H7 (cell line): ENCODE data around the gene AMY2A. TPM values are rescaled to one million over a fixed set of nuclear protein-coding genes. Genes with fewer than 3 reads are reported as not detected.
"Not testable (repeated sequence)": the region's sequence is repeated elsewhere in the genome, so short reads cannot be mapped to it uniquely, and the experiment has no call there.

ENCODE experiments used
- DNase-seq: peaks from one replicate; pipeline ENCODE4 v3.0.0; 2012
- H3K27me3 ChIP-seq: 2 replicates; pipeline ENCODE4 v1.6.0; 2011; ENCODE audit warnings: mild to moderate bottlenecking, low read length; ENCODE audit not compliant: control insufficient read depth, insufficient read depth
- H3K36me3 ChIP-seq: replicated peaks from 2 replicates; pipeline ENCODE4 v1.5.1; 2011; ENCODE audit warnings: low read length; ENCODE audit not compliant: control insufficient read depth, insufficient read depth
- H3K4me3 ChIP-seq: 2 replicates; pipeline ENCODE4 v1.5.1; 2011; ENCODE audit warnings: low read depth, mild to moderate bottlenecking, control low read depth, low read length, moderate library complexity; ENCODE audit not compliant: insufficient read depth
- total RNA-seq: library from RNA; depleted of rRNA; stranded (reverse); fragments of >200 nt; shearing (Covaris generic); gene quantifications from 2 replicates; pipeline ENCODE4 v1.2.3, GENCODE V29; 2014; rRNA removed

Gene AMY2A
- not detected in 2 replicates for total RNA-seq

GRCh38 chr1:103616994-103617477 is at the start of gene AMY2A:
Gene AMY2A (plus strand): TSS chr1:103617427. CDS start chr1:103617441, 14 bp downstream.
- DNase-seq, H3K4me3 ChIP-seq, H3K27me3 ChIP-seq, H3K36me3 ChIP-seq: not testable (repeated sequence)

GRCh38 chr1:103569493-103569892 is 47.7 kb upstream of the AMY2A start:
- H3K36me3 ChIP-seq: no peaks in the 10 kb centered on the region
- H3K27me3 ChIP-seq: no peaks in the 10 kb centered on the region
- DNase-seq: no peak
- H3K4me3 ChIP-seq: no peak overlapping the region

- H3K36me3 ChIP-seq, DNase-seq, H3K4me3 ChIP-seq, H3K27me3 ChIP-seq: not testable (repeated sequence)
Measured at GRCh38 chr1:103571289-103571688, 45.9 kb upstream of the AMY2A start, which contains the start of gene AMY2B. Gene AMY2B (plus strand): TSS chr1:103571589. CDS start chr1:103571603, 14 bp downstream.

DNA sequence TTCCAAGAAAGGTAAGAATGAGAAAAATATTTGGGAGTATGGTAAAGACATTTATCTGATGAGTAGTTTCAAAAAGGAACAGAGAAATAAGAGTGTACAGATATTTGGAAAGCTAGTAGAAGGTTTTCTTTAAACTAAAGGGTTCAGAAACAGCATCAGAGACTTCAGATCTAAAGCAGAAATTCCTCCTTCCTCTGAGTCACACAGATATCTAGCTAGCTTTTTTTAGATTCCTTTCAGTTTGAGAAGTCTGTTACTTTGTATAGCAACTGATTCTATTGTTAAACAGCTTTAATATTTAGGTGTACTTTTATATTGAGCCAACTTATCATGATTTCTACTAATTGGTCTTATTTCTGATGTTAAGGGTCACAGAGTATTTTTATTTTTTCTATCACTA is 41.2 kb upstream of the AMY2A start:
- H3K4me3 ChIP-seq: no peak overlapping the region
- H3K36me3 ChIP-seq: no peaks in the 10 kb centered on the region
- no peaks in the 10 kb centered on the region for H3K27me3 ChIP-seq
- no peak for DNase-seq

DNA sequence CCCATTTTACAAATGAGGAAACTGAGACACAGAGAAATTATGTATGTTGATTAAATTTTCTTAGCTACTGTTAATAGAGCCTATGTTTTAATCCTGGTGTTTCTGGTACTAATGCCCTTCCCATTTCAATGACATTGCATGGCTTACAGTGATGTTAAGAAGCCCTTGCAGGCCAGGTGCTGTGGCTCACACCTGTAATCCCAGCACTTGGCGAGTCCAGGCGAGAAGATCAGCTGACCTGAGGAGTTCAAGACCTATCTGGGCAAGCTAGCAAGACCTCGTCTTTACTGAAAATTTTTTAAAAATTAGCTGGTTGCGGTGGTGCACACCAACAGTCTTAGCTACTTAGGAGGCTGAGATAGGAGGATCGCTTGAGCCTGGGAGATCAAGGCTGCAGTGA is 40.4 kb upstream of the AMY2A start:
- H3K27me3 ChIP-seq, H3K36me3 ChIP-seq, DNase-seq, H3K4me3 ChIP-seq: not testable (repeated sequence)

DNA sequence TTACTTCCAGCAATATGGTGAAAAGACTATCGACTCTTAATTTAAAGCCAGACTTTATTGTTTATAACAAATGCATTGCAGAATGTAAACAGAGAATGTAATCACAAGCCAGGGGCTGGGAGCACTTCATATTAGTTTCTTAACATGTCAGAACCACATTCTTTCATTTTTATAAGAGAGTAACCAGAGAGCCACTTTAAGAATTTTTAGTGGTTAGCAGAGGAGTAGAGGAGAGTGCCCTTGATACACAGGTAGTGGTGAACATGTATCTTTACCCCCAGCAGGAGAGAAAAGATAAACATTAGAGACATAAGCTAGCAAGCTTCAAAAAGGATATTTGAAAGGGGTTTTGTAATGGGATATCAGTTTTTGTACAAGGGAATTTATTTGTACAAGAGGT is 34.8 kb upstream of the AMY2A start:
- Histone ChIP-seq H3K4me3 (no peak overlapping the region), H3K36me3 (no peaks in the 10 kb centered on the region), H3K27me3 (no peaks in the 10 kb centered on the region)
- DNase-seq: no peak

DNA sequence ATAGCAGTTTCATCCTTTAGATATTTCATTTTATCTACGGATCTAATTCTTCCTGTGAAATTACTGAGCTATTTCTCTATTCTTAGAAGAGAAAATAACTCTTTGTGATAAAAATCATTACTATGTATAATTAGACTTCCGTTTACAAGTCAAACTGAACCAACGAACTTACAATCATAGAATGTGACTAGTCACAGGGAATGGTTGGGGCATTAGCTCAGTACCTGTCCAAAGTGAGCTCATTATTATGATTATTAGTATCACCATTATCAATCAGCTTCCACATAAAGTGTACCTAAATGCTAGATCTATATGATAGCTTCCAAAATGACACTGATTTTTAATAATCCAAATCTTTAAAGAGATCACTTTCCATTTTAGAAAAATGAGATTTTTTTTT is 33.3 kb upstream of the AMY2A start:
- no peak for DNase-seq
- Histone ChIP-seq H3K27me3 (no peaks in the 10 kb centered on the region), H3K4me3 (no peak overlapping the region), H3K36me3 (no peaks in the 10 kb centered on the region)

DNA sequence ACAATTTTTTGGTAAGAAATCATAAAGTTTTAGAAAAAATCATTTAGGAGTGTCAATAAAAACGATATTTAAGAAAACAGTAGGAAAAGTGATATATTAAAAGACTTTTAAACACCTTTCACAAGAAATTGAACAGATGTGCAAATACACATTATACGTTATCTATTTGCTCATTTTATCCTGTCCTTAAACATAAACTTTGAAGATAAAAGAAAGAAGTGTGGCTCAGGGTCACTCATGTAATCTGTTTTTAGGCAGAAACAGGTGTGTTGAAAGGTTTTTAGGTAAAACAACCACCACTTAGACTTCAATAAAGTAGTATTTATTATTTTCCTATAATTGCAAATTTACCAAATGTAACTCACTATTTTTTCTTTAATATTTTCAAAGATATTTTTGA is 32.7 kb upstream of the AMY2A start:
- no peak for DNase-seq
- H3K4me3 ChIP-seq: no peak overlapping the region
- no peaks in the 10 kb centered on the region for H3K27me3 ChIP-seq
- H3K36me3 ChIP-seq: no peaks in the 10 kb centered on the region

DNA sequence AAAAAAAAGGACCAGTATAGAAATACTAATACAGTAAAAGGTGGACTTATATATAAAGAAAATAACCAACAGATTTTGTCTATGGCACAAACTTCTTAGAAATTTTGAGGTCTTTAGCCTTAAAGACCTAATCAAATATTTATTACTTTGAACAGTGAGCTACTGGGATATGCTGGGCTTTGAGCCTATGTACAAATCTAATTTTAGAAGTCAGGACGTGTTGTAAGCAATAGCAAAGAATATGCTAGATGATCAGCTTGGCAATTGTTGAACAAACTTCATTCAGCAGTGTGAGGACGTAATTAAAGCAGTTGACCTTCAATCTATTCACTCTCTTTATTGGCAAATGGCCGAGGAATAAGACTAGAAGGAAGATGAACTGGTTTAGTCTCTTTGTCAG is 14.5 kb upstream of the AMY2A start:
- not testable (repeated sequence) for H3K36me3 ChIP-seq, DNase-seq, H3K4me3 ChIP-seq, H3K27me3 ChIP-seq

- no peak overlapping the region for H3K4me3 ChIP-seq
- DNase-seq: no peak
- no peaks in the 10 kb centered on the region for H3K36me3 ChIP-seq
- no peaks in the 10 kb centered on the region for H3K27me3 ChIP-seq
Measured at GRCh38 chr1:103616362-103616761, 865 bp upstream of the AMY2A start.

- H3K4me3 ChIP-seq, H3K36me3 ChIP-seq, DNase-seq, H3K27me3 ChIP-seq: not testable (repeated sequence)
Measured at GRCh38 chr1:103627436-103627835, 10.2 kb downstream of the AMY2A start.

DNA sequence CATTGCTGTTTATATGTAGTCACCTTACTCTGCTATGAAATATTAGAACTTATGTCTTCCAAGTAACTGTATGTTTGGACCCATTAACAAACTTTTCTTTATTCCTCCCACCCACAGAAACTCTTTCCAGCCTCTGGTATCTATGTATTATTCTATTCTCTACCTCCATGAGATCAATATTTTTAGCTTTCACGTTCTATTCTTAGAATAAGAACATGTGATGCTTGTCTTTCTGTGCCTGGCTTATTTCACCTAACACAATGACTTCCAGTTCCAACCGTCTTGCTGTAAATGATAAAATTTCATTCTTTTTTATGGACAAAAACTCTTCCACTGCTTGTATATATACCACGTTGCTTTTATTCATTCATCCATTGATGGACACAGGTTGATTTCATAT is 24.0 kb downstream of the AMY2A start:
- not testable (repeated sequence) for H3K4me3 ChIP-seq, H3K27me3 ChIP-seq, DNase-seq, H3K36me3 ChIP-seq

- H3K4me3 ChIP-seq, H3K27me3 ChIP-seq, H3K36me3 ChIP-seq, DNase-seq: not testable (repeated sequence)
Measured at GRCh38 chr1:103643908-103644307, 26.7 kb downstream of the AMY2A start.

DNA sequence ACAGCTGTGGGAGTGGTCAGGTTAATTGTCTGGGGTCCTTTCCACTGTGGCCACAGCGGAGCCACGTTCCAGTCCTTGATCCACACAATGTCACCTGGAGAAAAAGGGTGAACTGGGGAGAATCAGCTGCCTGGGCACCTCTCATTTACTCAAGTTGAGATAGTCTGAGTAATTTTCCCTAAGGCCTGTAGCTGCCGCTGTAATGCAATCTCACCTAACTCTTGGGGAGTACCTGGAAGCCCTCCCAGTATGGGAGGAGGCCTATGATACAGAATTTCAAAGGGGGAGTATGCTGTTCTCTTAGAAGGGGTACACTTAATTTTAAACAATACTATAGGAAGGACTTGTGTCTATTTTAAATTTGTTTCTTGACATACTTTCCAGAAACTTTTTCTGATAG is 33.1 kb downstream of the AMY2A start:
- H3K36me3 ChIP-seq, H3K4me3 ChIP-seq, H3K27me3 ChIP-seq, DNase-seq: not testable (repeated sequence)

GRCh38 chr1:103650889-103651288 is 33.7 kb downstream of the AMY2A start:
- not testable (repeated sequence) for H3K4me3 ChIP-seq, H3K36me3 ChIP-seq, DNase-seq, H3K27me3 ChIP-seq

DNA sequence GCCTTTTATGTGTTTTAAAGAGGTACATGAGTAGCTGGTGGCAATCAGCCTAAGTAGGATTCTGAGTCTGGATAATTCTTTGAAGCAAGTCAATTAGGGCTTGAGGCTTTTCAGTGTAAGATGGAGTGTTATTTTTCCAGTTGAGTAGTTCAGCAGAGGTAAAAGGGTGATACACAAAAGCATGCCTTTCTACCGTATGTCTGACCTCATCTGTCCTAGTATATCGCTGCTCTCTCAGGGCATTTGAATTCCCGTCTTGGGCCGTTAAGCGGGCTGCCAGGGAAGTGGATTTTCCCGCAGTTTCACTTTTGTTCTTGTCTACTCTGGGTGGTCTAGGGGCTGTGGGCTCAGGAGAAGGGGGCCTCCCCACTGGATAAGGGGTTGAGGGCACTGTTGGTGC is 36.9 kb downstream of the AMY2A start:
- DNase-seq, H3K36me3 ChIP-seq, H3K4me3 ChIP-seq: not testable (repeated sequence)

More for the DNA sequence above, 36.9 kb downstream of the AMY2A start:
- not testable (repeated sequence) for H3K27me3 ChIP-seq
